NOMO-1 (cell line): ENCODE results near the gene RSPH9.
"Not testable (repeated sequence)": the region's sequence is repeated elsewhere in the genome, so short reads cannot be mapped to it uniquely, and the experiment has no call there.

Experiments
- DNase-seq, 2 experiments: peaks; one replicate each; lab custom pipeline; 2025; ENCODE audit not compliant: unreplicated experiment in 2 of 2; lab: John Stamatoyannopoulos, UW

The RSPH9 gene

GRCh38 chr6:43628393-43629103 is 16.3 kb upstream of the RSPH9 start:
- peak in 1 of 2 experiments; percentile 59 for DNase-seq

- DNase-seq = peak; percentile 98
Measured at GRCh38 chr6:43629104-43629504, 15.7 kb upstream of the RSPH9 start, which contains the start of gene GTPBP2. Gene GTPBP2, minus strand, starts transcription at chr6:43629264. Its CDS starts 102 bp downstream, at chr6:43629162.

- peak; percentile 98 to 99 for DNase-seq
Measured at GRCh38 chr6:43629505-43630300, 15.1 kb upstream of the RSPH9 start.

- DNase-seq = no peak
Measured at GRCh38 chr6:43630980-43631619, 13.7 kb upstream of the RSPH9 start.

GRCh38 chr6:43633002-43633401 is 11.8 kb upstream of the RSPH9 start:
- not testable (repeated sequence) for DNase-seq

GRCh38 chr6:43634702-43635303 is 10.0 kb upstream of the RSPH9 start:
- DNase-seq = no peak

- peak; percentile 69 to 70 for DNase-seq
Measured at GRCh38 chr6:43635387-43636307, 9.2 kb upstream of the RSPH9 start, which contains the start of gene MAD2L1BP. Gene MAD2L1BP, plus strand, starts transcription at chr6:43635840. Its CDS starts 36 bp downstream, at chr6:43635876.

GRCh38 chr6:43636308-43636659 is 8.6 kb upstream of the RSPH9 start:
- DNase-seq = peak in 1 of 2 experiments; percentile 9

- no peak for DNase-seq
Measured at GRCh38 chr6:43639984-43640800, 4.6 kb upstream of the RSPH9 start.

GRCh38 chr6:43645613-43645964 is 753 bp downstream of the RSPH9 start:
- no peak for DNase-seq

GRCh38 chr6:43647613-43648012 is 2.8 kb downstream of the RSPH9 start:
- no peak for DNase-seq

GRCh38 chr6:43648248-43648647 is 3.4 kb downstream of the RSPH9 start:
- DNase-seq = no peak

- DNase-seq = not testable (repeated sequence)
Measured at GRCh38 chr6:43652822-43653221, 8.0 kb downstream of the RSPH9 start.

GRCh38 chr6:43657221-43657802 is 12.5 kb downstream of the RSPH9 start:
- no peak for DNase-seq

GRCh38 chr6:43658161-43658560 is 13.3 kb downstream of the RSPH9 start:
- no peak for DNase-seq

GRCh38 chr6:43662948-43663347 is 18.1 kb downstream of the RSPH9 start:
- DNase-seq = not testable (repeated sequence)

- no peak for DNase-seq
Measured at GRCh38 chr6:43665376-43665775, 20.5 kb downstream of the RSPH9 start.

GRCh38 chr6:43666196-43666920 is 21.5 kb downstream of the RSPH9 start:
- no peak for DNase-seq
